IMR-90 (cell line): ENCODE results near the gene TSC22D4.

Experiments used
- CEBPB ChIP-seq: IDR thresholded peaks from 2 replicates; pipeline ENCODE4 v1.6.1; 2012; ENCODE audit warnings: low read depth, low read length, improper control_type of control experiment
- CHD1 ChIP-seq: IDR thresholded peaks from 2 replicates; pipeline ENCODE4 v1.6.1; 2012; ENCODE audit warnings: low read depth, low read length, improper control_type of control experiment
- FOS ChIP-seq: fragments of 150-350 bp; IDR thresholded peaks from 2 replicates; pipeline ENCODE4 v1.6.1; 2016; ENCODE audit warnings: low read depth, low read length
- MAFK ChIP-seq: IDR thresholded peaks from 2 replicates; pipeline ENCODE4 v1.6.1; 2012; ENCODE audit warnings: low read depth, low read length, improper control_type of control experiment
- MAZ ChIP-seq: IDR thresholded peaks from 2 replicates; pipeline ENCODE4 v1.6.1; 2012; ENCODE audit warnings: low read depth, mild to moderate bottlenecking, low read length, improper control_type of control experiment, moderate library complexity, borderline replicate concordance
- MXI1 ChIP-seq: IDR thresholded peaks from 2 replicates; pipeline ENCODE4 v1.6.1; 2012; ENCODE audit warnings: low read depth, mild to moderate bottlenecking, low read length, moderate library complexity, borderline replicate concordance
- POLR2A ChIP-seq: IDR thresholded peaks from 2 replicates; pipeline ENCODE4 v1.6.1; 2012; ENCODE audit warnings: mild to moderate bottlenecking, low read depth, low read length
- RAD21 ChIP-seq: IDR thresholded peaks from 2 replicates; pipeline ENCODE4 v1.6.1; 2012; ENCODE audit warnings: low read length, improper control_type of control experiment
- RCOR1 ChIP-seq: IDR thresholded peaks from 2 replicates; pipeline ENCODE4 v1.6.1; 2012; ENCODE audit warnings: mild to moderate bottlenecking, low read length, improper control_type of control experiment; ENCODE audit not compliant: insufficient replicate concordance
- RFX5 ChIP-seq: IDR thresholded peaks from 2 replicates; pipeline ENCODE4 v1.8.0; 2012; ENCODE audit warnings: low read depth, mild to moderate bottlenecking, low read length, moderate library complexity
- SMC3 ChIP-seq: fragments of 150-350 bp; IDR thresholded peaks from 2 replicates; pipeline ENCODE4 v1.6.1; 2016; ENCODE audit warnings: low read depth, mild to moderate bottlenecking, antibody characterized with exemption, low read length, moderate library complexity
- TF ChIP-seq, protein P1 (sequence below): conservative IDR thresholded peaks from 2 replicates; pipeline ENCODE4 v1.5.1; 2012; ENCODE audit warnings: mild to moderate bottlenecking, low read depth, low read length, improper control_type of control experiment
- TF ChIP-seq, protein P2 (sequence below): fragments of 150-350 bp; IDR thresholded peaks from 2 replicates; pipeline ENCODE4 v1.6.1; 2017; ENCODE audit warnings: mild to moderate bottlenecking, antibody characterized with exemption, low read length, low read depth

DNA sequence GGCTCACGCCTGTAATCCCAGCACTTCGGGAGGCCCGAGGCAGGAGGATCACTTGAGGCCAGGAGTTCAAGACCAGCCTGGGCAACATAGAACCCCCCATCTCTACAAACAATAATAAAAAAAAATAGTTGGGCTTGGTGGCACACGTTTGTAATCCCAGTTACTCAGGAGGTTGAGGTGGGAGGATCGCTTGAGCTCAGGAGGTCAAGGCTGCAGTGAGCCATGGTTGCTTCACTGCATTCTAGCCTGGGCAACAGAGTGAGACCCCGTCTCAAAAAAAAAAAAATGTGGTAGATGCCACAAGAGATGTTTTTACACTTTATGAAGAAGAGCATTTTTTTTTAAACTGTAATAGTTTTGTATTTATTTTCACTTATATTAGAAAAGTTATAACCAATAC, 17.5 kb upstream of the TSC22D4 start:
- no peak for TF ChIP-seq MAZ
- TF ChIP-seq, protein P1, sequence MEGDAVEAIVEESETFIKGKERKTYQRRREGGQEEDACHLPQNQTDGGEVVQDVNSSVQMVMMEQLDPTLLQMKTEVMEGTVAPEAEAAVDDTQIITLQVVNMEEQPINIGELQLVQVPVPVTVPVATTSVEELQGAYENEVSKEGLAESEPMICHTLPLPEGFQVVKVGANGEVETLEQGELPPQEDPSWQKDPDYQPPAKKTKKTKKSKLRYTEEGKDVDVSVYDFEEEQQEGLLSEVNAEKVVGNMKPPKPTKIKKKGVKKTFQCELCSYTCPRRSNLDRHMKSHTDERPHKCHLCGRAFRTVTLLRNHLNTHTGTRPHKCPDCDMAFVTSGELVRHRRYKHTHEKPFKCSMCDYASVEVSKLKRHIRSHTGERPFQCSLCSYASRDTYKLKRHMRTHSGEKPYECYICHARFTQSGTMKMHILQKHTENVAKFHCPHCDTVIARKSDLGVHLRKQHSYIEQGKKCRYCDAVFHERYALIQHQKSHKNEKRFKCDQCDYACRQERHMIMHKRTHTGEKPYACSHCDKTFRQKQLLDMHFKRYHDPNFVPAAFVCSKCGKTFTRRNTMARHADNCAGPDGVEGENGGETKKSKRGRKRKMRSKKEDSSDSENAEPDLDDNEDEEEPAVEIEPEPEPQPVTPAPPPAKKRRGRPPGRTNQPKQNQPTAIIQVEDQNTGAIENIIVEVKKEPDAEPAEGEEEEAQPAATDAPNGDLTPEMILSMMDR = no peak
- TF ChIP-seq POLR2A = no peak
- no peak for TF ChIP-seq FOS
- TF ChIP-seq MAFK = no peak
- TF ChIP-seq, protein P2, sequence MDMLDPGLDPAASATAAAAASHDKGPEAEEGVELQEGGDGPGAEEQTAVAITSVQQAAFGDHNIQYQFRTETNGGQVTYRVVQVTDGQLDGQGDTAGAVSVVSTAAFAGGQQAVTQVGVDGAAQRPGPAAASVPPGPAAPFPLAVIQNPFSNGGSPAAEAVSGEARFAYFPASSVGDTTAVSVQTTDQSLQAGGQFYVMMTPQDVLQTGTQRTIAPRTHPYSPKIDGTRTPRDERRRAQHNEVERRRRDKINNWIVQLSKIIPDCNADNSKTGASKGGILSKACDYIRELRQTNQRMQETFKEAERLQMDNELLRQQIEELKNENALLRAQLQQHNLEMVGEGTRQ = no peak
- no peak for TF ChIP-seq RFX5
- no peak for TF ChIP-seq MXI1
- TF ChIP-seq CHD1 = no peak
- no peak for TF ChIP-seq RAD21
- no peak for TF ChIP-seq SMC3
- no peak for TF ChIP-seq CEBPB
- TF ChIP-seq RCOR1 = no peak
